HEK293 (cell line): ENCODE data around the gene MAML3.
"Not testable (repeated sequence)": the region's sequence is repeated elsewhere in the genome, so short reads cannot be mapped to it uniquely, and the experiment has no call there.

Experiments
- CTCF ChIA-PET: fragments of 350-600 bp; formaldehyde crosslinking; extraction: SDS; loops from one replicate; lab custom pipeline; 2021; ENCODE audit warnings: antibody characterized with exemption; lab: Yijun Ruan, JAX
- POLR2A ChIA-PET: fragments of 300-600 bp; formaldehyde crosslinking; extraction: SDS; loops from one replicate; lab custom pipeline; 2020; ENCODE audit warnings: antibody characterized with exemption, inconsistent platforms; lab: Yijun Ruan, JAX
- H3K27ac ChIP-seq: fragments of 200-500 bp; sonication (Bioruptor generic); 2 replicates; pipeline ENCODE4 v1.5.1; 2014; ENCODE audit warnings: low read depth, low read length, control low read depth, inconsistent platforms; ENCODE audit errors: extremely low read depth
- H3K36me3 ChIP-seq, 2 experiments: fragments of 200-500 bp in 1 of 2; sonication (Bioruptor generic) in 1 of 2; 1 replicate in 1 of 2; 2 replicates in 1 of 2; pipeline ENCODE4 v1.5.1; 2014 to 2017; ENCODE audit warnings: inconsistent platforms in 2 of 2, low read length in 2 of 2; ENCODE audit not compliant: control insufficient read depth in 2 of 2, insufficient read depth in 1 of 2
- H3K4me1 ChIP-seq: fragments of 200-500 bp; sonication (Bioruptor generic); 2 replicates; pipeline ENCODE4 v1.5.1; 2014; ENCODE audit warnings: mild to moderate bottlenecking, low read length, inconsistent platforms; ENCODE audit not compliant: control insufficient read depth, insufficient read depth
- H3K4me3 ChIP-seq: 2 replicates; pipeline ENCODE4 v1.5.1; 2011; ENCODE audit warnings: low read depth, mild to moderate bottlenecking, control low read depth, low read length, moderate library complexity
- H3K9me3 ChIP-seq: fragments of 200-500 bp; sonication (Bioruptor generic); 2 replicates; pipeline ENCODE4 v1.5.1; 2014; ENCODE audit warnings: low read depth, low read length, inconsistent platforms; ENCODE audit not compliant: control insufficient read depth, insufficient read depth
- FEZF1 ChIP-seq: fragments of 450-650 bp; formaldehyde crosslinking; IDR thresholded peaks from 2 replicates; pipeline ENCODE4 v1.5.1; 2016; ENCODE audit warnings: missing biosample characterization, missing genetic modification characterization
- OSR2 ChIP-seq: fragments of 450-650 bp; formaldehyde crosslinking; IDR thresholded peaks from 2 replicates; pipeline ENCODE4 v1.5.1; 2016; ENCODE audit warnings: missing biosample characterization, missing genetic modification characterization
- REPIN1 ChIP-seq: fragments of 450-650 bp; formaldehyde crosslinking; IDR thresholded peaks from 2 replicates; pipeline ENCODE4 v1.5.1; 2017; ENCODE audit warnings: missing biosample characterization, missing genetic modification characterization, low read depth
- ZBTB7A ChIP-seq: fragments of 450-650 bp; formaldehyde crosslinking; IDR thresholded peaks from 2 replicates; pipeline ENCODE4 v1.5.1; 2016; ENCODE audit warnings: low read depth, missing biosample characterization, missing genetic modification characterization
- ZNF121 ChIP-seq: fragments of 450-650 bp; formaldehyde crosslinking; IDR thresholded peaks from 2 replicates; pipeline ENCODE4 v1.5.1; 2016; ENCODE audit warnings: missing biosample characterization, missing genetic modification characterization
- ZNF311 ChIP-seq: fragments of 450-650 bp; formaldehyde crosslinking; IDR thresholded peaks from 2 replicates; pipeline ENCODE4 v1.5.1; 2017; ENCODE audit warnings: missing biosample characterization, missing genetic modification characterization, borderline replicate concordance
- ZNF350 ChIP-seq: fragments of 450-650 bp; formaldehyde crosslinking; IDR thresholded peaks from 2 replicates; pipeline ENCODE4 v1.5.0; 2017; ENCODE audit warnings: missing biosample characterization, mild to moderate bottlenecking, missing genetic modification characterization
- ZNF366 ChIP-seq: fragments of 450-650 bp; formaldehyde crosslinking; conservative IDR thresholded peaks from 2 replicates; pipeline ENCODE4 v1.5.1; 2016; ENCODE audit warnings: missing biosample characterization, missing genetic modification characterization
- ZNF561 ChIP-seq: fragments of 450-650 bp; IDR thresholded peaks from 2 replicates; pipeline ENCODE4 v1.5.1; 2018; ENCODE audit warnings: missing biosample characterization, missing genetic modification characterization, borderline replicate concordance
- ZNF692 ChIP-seq: fragments of 450-650 bp; formaldehyde crosslinking; IDR thresholded peaks from 2 replicates; pipeline ENCODE4 v1.5.1; 2016; ENCODE audit warnings: missing biosample characterization, missing genetic modification characterization
- ZNF837 ChIP-seq: fragments of 450-650 bp; formaldehyde crosslinking; IDR thresholded peaks from 2 replicates; pipeline ENCODE4 v1.5.1; 2016; ENCODE audit warnings: missing biosample characterization, missing genetic modification characterization
- TF ChIP-seq, protein P1 (sequence below): fragments of 450-650 bp; formaldehyde crosslinking; IDR thresholded peaks from 2 replicates; pipeline ENCODE4 v1.5.1; 2016; ENCODE audit warnings: missing biosample characterization, missing genetic modification characterization, borderline replicate concordance

MAML3 gene

GRCh38 chr4:139955600-139955999 is 198.4 kb downstream of the MAML3 start (continued):
- TF ChIP-seq ZNF692 (tag by site-specific recombination) (no peak), ZNF837 (tag by site-specific recombination) (no peak), ZNF350 (tag by site-specific recombination) (no peak), ZBTB7A (no peak), ZNF311 (tag by site-specific recombination) (no peak), ZNF366 (no peak)

GRCh38 chr4:139954512-139954911 is 199.5 kb downstream of the MAML3 start:
- TF ChIP-seq FEZF1 (tag by site-specific recombination), result no peak
- peak; percentile 59; the same call in 1 of the 2 replicates for TF ChIP-seq ZNF121
- Histone ChIP-seq H3K9me3 (no peaks in the 10 kb centered on the region), H3K4me1 (peaks cover 3% of the 10 kb centered on the region; the same call in 1 of the 2 replicates), H3K36me3 (no peaks in the 10 kb centered on the region), H3K27ac (no peak overlapping the region), H3K4me3 (no peak overlapping the region)
- CTCF ChIA-PET, result no interaction called here
- POLR2A ChIA-PET, result no interaction called here

DNA sequence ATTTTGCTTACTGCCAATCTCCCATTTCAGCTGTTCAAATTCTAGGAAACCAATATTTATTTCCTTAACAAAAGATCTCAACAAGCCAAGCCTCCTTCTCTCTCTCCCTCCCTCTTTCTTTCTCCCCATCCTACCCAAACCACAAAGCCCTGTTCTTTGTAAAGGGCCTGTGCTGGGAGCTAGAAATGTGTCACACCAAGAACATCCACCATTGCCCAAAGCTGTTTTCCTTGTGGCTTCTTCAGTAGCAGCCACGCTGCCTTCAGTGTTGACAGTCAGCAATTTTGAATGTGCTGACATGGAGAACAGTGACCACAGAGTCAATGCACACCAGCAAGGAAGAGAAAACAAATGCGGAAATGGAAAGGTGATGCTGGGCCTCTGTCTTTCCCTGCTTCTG is 203.0 kb downstream of the MAML3 start:
- TF ChIP-seq REPIN1 (tag by site-specific recombination) (no peak), OSR2 (tag by site-specific recombination) (peak; percentile 25; the same call in 1 of the 2 replicates)
- Histone ChIP-seq H3K4me1 (no peaks in the 10 kb centered on the region; the same call in 1 of the 2 replicates), H3K4me3 (no peak overlapping the region), H3K36me3 (no peaks in the 10 kb centered on the region), H3K9me3 (no peaks in the 10 kb centered on the region), H3K27ac (no peak overlapping the region)
- ChIA-PET POLR2A (no interaction called here), CTCF (no interaction called here)

GRCh38 chr4:139950568-139950967 is 203.4 kb downstream of the MAML3 start:
- POLR2A ChIA-PET, result no interaction called here
- H3K4me1 ChIP-seq, result no peaks in the 10 kb centered on the region; the same call in 1 of the 2 replicates

DNA sequence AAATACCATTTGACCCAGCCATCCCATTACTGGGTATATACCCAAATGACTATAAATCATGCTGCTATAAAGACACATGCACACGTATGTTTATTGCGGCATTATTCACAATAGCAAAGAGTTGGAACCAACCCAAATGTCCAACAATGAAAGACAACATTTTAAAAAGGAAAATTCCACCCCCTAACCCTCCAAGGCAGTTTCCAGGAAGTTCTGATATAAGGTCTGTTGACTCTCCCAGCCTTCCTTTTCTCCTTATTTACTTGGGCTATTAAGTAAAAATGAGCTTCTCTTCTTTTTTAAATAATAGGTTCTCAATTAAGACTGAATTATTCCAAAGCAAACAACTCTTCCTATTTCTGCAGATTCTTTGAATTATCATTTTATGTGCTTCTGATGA is 209.1 kb downstream of the MAML3 start:
- H3K36me3 ChIP-seq, H3K27ac ChIP-seq, H3K4me1 ChIP-seq, H3K9me3 ChIP-seq, H3K4me3 ChIP-seq, POLR2A ChIA-PET: not testable (repeated sequence)
- CTCF ChIA-PET, result interaction anchor here (0.5 to 0.6 kb wide), 2 partner anchors 11 to 24 kb away, joined by 3 read pairs; no protein-coding TSS in a partner anchor

More at GRCh38 chr4:139950568-139950967, 203.4 kb downstream of the MAML3 start:
- H3K4me3 ChIP-seq, result no peak overlapping the region
- no peaks in the 10 kb centered on the region for H3K9me3 ChIP-seq
- CTCF ChIA-PET, result no interaction called here
- H3K27ac ChIP-seq, result no peak overlapping the region
- no peak for TF ChIP-seq ZNF561 (tag by site-specific recombination)
- TF ChIP-seq, protein P1, sequence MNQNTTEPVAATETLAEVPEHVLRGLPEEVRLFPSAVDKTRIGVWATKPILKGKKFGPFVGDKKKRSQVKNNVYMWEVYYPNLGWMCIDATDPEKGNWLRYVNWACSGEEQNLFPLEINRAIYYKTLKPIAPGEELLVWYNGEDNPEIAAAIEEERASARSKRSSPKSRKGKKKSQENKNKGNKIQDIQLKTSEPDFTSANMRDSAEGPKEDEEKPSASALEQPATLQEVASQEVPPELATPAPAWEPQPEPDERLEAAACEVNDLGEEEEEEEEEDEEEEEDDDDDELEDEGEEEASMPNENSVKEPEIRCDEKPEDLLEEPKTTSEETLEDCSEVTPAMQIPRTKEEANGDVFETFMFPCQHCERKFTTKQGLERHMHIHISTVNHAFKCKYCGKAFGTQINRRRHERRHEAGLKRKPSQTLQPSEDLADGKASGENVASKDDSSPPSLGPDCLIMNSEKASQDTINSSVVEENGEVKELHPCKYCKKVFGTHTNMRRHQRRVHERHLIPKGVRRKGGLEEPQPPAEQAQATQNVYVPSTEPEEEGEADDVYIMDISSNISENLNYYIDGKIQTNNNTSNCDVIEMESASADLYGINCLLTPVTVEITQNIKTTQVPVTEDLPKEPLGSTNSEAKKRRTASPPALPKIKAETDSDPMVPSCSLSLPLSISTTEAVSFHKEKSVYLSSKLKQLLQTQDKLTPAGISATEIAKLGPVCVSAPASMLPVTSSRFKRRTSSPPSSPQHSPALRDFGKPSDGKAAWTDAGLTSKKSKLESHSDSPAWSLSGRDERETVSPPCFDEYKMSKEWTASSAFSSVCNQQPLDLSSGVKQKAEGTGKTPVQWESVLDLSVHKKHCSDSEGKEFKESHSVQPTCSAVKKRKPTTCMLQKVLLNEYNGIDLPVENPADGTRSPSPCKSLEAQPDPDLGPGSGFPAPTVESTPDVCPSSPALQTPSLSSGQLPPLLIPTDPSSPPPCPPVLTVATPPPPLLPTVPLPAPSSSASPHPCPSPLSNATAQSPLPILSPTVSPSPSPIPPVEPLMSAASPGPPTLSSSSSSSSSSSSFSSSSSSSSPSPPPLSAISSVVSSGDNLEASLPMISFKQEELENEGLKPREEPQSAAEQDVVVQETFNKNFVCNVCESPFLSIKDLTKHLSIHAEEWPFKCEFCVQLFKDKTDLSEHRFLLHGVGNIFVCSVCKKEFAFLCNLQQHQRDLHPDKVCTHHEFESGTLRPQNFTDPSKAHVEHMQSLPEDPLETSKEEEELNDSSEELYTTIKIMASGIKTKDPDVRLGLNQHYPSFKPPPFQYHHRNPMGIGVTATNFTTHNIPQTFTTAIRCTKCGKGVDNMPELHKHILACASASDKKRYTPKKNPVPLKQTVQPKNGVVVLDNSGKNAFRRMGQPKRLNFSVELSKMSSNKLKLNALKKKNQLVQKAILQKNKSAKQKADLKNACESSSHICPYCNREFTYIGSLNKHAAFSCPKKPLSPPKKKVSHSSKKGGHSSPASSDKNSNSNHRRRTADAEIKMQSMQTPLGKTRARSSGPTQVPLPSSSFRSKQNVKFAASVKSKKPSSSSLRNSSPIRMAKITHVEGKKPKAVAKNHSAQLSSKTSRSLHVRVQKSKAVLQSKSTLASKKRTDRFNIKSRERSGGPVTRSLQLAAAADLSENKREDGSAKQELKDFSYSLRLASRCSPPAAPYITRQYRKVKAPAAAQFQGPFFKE (tag by site-specific recombination), result no peak
- no peaks in the 10 kb centered on the region for H3K36me3 ChIP-seq
